Limb (tissue), 2 donors: Measurements from ENCODE around the gene TBP.
"Not testable (repeated sequence)": the region's sequence is repeated elsewhere in the genome, so short reads cannot be mapped to it uniquely, and the experiment has no call there.

Experiments
- DNase-seq, 2 donors: peaks; one replicate each; pipeline ENCODE4 v3.0.0-alpha.2; 2016; ENCODE audit errors: extremely low spot score in 2 of 2

TBP gene

DNA sequence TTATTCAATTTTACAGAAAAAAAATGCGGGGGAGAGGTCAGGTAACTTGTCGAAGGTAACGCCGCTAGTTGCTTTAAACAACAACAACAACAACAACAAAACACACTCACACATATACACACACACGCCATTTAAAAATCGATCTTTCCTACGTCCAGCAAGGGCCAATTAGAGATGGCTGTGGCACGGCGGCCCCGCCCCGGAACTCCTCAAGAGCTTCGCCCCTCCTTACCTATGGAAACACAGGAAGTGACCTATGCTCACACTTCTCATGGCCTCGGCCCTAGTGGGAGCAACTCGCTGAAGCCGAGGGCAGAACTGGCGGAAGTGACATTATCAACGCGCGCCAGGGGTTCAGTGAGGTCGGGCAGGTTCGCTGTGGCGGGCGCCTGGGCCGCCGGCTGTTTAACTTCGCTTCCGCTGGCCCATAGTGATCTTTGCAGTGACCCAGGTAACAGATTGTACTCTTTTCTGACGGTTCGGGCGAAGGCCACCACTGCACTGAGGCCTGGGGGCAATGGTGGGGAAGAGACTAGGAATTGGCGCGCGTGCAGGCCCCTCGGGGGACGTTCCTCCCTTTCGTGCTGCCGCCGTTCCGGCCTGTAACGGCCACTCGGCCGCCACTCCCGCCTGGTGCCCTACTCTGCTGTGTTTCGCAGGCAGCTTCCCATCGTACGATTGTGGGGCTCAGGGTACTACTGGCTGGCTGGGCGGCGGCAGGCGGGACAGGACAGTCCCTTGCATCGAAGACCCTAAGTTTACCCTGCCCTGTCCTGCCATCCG, at the start of gene TBP:
TBP (plus strand) TSS at position 357 of the 783 bp plus-strand sequence. CDS start 2,661 bp downstream, outside the sequence.
- DNase-seq, result peak; percentile 97 to 98

DNA sequence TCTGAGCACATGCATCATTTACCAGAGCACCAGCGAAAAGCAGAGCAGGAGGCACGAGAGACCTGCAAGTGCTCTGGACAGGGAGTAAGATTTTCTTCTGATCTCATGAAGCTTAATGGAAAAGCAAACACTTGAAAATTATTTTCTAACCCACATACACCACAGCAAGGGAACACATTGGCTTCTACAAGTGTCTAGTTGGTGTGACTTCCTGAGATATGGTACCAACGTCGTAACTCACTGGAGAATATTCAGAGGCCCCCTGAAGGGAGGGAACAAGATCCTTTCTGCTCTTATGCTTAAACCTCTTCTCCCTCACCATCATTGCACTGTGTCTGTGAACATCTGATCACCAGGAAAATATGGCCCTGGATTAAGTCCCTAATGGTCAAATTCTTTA, 49.7 kb upstream of the TBP start:
- DNase-seq, result no peak

DNA sequence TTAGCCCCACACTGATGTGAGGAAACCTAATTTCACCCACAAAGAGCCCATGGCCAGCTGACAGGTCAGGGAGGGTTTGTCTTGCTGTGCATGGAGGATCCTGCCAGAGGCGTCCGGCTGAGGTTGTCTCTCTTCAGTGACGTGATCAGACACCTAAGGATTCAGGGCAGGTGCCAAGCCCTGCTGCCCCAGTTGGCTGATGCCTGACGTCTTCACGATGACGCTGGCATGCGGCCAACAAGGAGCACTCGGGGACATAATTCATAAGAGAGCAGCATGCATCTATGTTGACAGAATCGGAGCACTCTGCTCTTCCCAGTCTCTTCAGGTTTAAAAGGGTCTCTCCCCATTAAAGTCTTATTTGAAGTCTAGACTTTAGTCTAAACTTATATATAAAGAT, 48.9 kb upstream of the TBP start:
- DNase-seq, result no peak

DNA sequence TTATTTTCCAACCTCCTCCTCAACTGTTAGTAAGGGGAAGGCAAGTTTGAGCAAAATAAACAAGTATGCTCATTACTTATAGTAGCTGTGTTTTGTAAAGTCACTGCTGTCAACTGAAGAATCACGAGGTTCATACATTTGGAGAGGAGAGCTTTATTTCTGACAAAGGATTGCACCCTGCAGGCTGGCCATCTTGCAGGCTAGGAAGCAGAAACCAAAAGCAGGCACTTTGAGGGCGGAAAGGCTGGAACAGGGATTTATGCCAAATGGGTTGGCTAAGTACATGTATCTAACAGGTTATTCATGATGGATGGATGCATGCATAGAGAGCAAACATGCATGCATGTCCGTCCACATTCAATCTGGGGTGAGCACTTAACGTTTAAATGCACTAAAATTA, 47.7 kb upstream of the TBP start:
- no peak for DNase-seq

DNA sequence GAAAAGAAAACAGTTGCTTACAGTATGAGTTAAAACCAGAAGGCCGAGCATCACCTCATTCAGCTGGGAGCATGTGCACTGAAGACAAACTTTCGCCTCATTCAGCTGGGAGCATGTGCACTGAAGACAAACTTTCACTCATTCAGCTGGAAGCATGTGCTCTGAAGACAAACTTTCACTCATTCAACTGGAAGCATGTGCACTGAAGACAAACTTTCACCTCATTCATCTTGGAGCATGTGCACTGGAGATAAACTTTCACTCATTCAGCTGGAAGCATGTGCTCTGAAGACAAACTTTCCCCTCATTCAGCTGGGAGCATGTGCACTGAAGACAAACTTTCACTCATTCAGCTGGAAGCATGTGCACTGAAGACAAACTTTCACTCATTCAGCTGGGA, 46.4 kb upstream of the TBP start:
- not testable (repeated sequence) for DNase-seq

DNA sequence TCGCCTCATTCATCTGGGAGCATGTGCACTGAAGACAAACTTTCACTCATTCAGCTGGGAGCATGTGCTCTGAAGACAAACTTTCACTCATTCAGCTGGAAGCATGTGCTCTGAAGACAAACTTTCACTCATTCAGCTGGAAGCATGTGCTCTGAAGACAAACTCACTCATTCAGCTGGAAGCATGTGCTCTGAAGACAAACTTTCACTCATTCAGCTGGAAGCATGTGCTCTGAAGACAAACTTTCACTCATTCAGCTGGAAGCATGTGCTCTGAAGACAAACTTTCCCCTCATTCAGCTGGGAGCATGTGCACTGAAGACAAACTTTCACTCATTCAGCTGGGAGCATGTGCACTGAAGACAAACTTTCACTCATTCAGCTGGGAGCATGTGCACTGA, 45.9 kb upstream of the TBP start:
- not testable (repeated sequence) for DNase-seq

DNA sequence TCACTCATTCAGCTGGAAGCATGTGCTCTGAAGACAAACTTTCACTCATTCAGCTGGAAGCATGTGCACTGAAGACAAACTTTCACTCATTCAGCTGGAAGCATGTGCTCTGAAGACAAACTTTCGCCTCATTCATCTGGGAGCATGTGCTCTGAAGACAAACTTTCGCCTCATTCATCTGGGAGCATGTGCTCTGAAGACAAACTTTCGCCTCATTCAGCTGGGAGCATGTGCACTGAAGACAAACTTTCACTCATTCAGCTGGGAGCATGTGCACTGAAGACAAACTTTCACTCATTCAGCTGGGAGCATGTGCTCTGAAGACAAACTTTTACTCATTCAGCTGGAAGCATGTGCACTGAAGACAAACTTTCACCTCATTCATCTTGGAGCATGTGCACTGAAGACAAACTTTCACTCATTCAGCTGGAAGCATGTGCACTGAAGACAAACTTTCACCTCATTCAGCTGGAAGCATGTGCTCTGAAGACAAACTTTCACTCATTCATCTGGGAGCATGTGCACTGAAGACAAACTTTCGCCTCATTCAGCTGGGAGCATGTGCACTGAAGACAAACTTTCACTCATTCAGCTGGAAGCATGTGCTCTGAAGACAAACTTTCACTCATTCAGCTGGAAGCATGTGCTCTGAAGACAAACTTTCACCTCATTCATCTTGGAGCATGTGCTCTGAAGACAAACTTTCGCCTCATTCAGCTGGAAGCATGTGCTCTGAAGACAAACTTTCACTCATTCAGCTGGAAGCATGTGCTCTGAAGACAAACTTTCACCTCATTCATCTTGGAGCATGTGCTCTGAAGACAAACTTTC, 45.1 kb upstream of the TBP start:
- not testable (repeated sequence) for DNase-seq

DNA sequence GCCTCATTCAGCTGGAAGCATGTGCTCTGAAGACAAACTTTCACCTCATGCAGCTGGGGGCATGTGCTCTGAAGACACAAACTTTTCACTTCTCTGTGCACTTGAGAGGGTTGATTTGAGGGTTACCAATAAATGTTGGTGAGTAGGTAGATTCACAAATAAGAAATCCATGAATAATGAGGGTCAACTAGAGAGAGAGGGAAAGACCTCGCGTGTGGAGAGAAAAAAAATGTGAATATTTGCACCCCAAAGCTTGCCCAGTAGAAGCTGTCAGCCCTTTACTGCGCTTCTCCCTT, 44.5 kb upstream of the TBP start:
- DNase-seq, result no peak

DNA sequence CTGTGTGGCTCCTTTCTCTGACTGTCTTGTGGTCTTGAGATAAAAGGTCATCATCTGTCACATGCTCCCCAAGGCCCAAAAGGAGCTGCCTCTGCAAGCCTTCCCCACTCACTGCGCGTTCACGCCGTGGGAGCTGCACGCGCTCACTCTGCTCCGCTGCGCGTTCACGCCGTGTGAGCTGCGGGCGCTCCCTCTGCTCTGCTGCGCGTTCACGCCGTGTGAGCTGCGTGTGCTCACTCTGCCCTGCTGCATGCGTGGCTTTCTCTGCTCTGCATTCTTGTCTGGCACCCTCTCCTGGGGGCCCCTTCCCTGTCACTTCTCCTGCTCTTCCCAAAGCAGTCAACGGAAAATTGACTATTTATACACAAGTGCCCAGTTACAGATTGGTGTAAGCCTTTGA, 43.5 kb upstream of the TBP start:
- DNase-seq, result no peak

DNA sequence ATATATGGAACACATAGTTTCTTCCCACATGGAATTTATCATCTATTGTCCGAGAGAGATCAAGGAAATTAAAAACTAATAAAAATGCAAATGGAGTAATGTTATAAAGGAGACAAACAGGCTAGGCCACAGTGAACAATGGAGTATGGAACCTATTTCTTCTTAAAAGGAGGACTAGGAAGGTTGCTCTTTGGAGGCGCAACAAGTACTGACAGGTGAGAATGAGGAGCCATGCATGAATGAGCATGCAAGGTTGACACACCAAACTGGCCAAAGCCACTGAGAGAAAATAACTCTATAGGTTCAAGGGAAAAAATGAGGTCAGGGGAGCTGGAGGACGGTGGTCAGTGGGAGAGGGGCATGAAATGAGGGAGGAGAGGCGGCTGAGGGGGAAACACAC, 41.9 kb upstream of the TBP start:
- no peak for DNase-seq

DNA sequence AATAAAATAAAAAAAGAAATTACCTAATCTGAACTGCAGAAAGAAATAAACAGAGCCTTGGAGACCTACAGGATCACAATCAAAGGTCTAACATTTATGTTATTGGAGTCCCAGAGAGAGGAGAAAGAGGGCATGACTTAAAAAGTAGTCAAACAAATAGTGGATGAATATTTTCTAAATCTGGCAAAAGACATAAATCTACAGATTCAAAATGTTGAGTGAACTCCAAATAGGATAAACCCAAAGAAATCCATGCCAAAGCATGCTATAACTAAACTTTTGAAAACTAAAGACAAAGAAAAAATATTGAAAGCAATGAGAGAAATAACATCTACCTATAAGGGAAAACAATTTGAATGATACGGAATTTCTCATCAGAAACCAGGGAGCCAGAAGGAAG, 39.3 kb upstream of the TBP start:
- no peak for DNase-seq

DNA sequence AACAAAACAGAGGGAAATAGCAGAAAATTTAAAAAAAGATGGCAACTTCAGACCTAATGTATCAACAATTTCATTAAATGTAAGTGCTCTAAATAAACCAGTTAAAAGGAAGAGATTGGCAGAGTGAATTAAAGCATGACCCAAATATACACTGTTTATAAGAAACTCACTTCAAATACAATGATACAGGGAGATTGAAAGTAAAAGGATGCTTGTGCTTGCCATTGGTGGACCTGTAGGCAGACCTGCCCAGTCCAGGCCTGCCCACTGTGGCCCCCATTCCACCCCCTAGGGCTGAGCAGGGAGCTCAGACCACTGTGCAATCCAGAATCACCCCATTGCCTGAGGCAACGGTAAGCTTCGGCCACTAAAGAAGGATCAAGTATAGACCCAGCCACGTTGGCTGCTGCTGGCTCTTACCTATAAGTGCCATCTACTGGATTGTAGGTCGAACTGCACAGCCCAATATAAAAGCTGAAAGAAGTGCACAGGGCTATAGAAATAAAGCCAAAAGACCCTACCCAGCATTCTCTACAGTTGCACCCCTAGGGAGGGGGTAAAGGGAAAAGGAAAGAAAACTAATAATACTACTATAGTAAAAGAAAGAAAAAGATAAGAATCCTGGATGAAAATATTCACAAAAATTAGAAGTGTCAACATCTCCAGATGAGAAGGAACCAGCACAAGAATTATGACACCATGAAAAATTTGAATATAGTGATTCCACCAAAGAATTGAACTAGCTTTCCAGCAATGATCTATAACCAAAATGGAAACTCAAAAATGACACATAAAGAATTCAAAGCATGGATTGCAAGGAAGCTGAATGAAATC, 37.2 kb upstream of the TBP start:
- peak in 1 of 2 donors; percentile 44 for DNase-seq

DNA sequence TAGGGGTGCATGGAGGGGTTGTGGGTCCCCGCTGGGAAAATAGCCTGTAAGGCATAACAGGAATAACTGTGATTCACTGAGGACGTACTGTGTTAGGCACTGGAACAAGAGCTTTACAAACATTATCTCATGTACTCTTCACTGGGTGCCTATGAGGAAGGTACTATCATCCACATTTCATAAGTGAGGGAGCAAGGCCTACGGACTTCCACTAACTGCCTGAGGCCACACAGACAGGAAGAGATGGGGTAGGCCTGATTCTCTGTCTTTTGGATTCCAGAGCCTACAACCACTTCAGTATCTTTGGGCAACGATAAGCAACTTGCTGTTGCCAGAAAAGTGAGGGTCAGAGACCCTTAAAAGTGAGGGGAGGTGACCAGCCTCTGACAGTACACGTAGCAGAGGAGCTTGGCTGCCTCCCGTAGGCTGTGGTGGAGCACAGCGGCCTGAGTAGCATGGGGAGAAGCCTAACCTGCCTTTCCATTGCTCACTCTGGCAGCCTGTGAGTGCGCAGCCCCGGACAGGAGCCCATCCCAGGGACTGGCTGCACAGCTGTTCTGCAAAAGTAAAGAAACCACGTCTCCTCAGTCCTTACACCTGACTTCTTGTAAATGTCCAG, 31.5 kb upstream of the TBP start:
- no peak for DNase-seq

DNA sequence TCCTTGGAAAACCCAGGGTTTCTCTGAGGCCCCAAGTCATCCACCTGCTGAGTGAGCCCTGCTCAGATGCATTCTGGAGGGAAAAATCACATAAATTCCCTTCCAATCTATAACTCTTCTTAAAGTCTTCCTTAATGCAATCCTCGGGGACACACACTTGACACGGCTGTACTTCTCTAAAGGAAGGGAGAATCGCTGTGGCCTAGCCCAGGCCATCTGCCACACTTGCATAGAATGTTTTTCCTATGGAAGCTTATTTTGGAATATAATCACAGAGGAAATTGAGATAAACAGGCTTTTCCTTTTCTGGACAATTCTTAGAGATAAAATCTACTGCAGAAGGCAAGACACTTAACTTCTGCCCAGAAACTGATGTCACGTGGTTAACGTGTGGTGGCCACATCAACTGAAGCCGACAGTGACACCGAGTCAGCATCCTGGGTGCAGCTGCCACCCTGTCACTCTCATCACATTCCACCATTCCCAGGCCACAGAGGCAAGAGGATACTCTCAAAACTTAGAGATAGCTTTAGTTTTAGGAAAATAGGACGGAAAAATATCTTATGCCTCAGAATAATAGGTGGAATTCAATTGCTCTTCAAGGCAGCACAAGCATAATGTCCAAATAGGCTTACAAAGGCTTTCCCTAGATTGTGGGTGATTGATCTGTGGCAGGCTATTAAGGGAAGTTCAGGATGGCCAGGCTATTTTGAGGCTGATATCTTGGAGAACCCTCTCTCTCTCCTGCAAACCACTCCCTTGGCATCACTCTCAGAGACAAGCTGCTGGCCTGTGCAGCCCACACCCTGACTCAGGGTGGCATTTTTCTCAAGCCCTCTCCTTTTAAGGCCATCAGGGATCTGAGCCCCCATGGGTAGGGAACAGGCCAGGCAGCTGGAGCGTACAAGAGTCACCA, 30.7 kb upstream of the TBP start:
- DNase-seq, result no peak

DNA sequence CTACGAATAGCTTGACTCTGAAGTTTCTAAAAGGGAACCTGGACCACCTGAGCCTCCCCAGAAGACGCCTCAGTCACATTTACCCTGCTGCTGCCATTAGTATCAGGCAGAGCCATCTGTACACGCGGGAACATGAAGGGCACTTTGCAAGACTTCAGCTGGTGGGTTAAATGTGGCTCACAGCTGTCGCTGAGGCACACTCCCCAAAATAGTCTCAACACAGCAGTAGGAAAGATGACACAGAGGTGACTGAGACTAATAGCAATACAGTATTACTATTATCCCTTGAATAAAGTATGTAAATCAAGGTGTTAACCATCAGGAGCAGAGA, 30.0 kb upstream of the TBP start:
- peak in 1 of 2 donors; percentile 14 for DNase-seq

DNA sequence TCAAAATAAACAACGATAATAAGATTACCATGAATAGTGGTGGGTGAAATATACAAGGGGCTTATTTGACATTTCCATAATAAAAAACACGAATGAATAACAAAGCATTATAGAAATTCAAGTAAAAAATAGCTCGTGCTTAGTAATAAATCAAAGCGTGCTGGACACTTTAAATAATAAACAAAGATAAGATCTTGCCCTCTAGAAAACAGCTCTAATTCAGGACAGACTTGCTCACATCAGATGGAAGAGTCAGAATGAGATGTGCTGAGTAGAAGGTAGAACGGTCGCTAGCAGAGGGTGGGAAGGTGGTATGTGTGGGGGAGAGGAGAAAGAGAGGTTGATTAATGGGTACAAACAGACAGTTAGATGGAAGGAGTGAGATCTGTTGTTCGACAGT, 28.4 kb upstream of the TBP start:
- no peak for DNase-seq

DNA sequence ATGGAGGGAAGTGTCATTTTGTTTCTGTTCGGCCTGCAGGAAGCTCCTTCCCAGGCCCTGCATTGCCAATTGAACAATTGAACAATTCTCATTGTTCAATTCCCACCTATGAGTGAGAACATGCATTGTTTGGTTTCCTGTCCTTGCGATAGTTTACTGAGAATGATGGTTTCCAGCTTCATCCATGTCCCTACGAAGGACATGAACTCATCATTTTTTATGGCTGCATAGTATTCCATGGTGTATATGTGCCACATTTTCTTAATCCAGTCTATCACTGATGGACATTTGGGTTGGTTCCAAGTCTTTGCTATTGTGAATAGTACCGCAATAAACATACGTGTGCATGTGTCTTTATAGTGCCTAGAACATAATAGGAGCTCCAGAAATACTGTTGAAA, 26.2 kb upstream of the TBP start:
- DNase-seq, result not testable (repeated sequence)

DNA sequence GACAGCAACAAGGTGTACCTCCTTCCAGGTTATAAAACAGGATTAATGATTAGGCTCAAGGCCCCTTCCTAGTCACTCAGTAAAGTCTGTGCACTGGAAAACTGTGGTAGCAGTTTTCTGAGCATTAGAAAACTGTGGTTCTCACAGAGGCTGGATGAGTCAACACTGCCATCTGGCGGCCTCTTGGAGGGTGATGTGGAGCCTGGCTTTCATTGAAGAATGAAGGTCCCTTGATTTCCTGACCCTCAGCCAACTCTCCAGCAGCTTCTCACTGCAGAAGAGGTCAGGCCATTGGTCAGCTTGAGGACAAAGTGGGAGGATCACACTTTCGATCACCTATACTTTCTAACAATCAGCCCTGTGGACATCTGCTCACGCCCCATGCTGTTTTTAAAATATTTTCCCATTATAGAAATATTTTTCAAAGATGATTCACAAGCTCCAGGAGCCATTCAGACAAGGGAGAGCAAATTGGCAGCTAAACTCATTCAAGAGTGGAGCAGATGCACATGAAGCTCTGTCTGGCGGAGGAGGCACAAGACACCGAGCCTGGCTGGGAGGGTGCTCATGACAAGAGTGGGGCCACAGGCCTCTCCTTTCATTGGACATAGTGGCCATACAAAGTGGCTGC, 24.2 kb upstream of the TBP start:
- peak; percentile 84 to 85 for DNase-seq

DNA sequence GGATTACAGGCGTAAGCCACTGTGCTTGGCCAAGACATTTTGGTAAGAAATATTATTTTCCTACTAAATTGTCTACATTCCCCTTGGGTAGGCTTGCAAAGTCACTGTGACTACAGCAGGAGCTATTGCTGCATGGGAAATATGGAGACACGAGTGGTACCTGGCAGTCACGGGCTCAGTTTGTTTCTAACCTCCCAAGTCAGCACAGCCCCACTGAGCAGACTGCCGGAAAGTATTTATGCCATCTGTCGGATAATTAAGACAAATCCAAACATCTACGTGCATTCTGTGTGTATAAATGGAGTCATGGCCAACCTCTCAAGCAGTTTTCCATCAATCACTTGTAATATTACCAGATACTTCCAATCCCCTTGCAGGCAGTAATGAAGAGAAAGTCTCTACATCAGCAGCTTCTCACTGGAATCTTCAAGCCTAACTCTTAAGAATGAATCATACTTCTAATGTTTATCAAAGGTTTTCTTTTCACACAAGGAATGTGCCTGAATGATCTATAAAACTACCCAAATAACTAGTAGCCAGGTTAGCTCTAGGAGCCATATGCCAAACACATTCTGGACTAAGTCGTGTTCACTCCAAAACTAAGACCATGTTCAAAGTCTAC, 21.2 kb upstream of the TBP start:
- DNase-seq, result no peak

DNA sequence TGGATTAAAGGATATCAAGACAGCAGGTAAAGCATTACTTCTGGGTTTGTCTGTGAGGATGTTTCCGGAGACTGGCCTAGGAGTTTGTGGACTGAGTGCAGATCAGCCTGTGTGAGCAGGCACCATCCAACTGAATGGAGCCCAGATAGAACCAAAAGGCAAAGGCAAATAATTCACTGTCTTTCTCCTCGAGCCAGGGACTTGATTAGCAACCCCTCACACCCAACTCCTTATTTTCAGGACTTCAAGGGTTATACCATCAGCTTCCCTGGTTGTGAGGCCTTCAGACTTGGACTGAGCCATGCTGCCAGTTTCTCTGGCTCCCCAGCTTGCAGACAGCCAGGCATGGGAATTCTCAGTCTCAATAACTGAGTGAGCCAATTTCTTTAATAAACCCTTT, 20.4 kb upstream of the TBP start:
- DNase-seq, result no peak
